Prostate gland (tissue), 2 donors: ENCODE results near the gene SLC13A3.

Source experiments
- POLR2A ChIP-seq: fragments of 450-650 bp; IDR thresholded peaks from one replicate; pipeline ENCODE4 v1.6.1; 2016; ENCODE audit warnings: antibody characterized with exemption, mild to moderate bottlenecking
- POLR2AphosphoS5 ChIP-seq: sonication (generic); formaldehyde crosslinking; IDR thresholded peaks from one replicate; pipeline ENCODE4 v1.6.1; 2017; ENCODE audit warnings: antibody characterized with exemption
- TF ChIP-seq, protein P1 (sequence below), 4 experiments: fragments of 200-600 bp in 2 of 4; fragments of 450-650 bp in 2 of 4; sonication (generic) in 2 of 4; IDR thresholded peaks; 1 replicate in 3 of 4; 2 replicates in 1 of 4; pipeline ENCODE4 v1.5.1; 2016 to 2019; ENCODE audit warnings: antibody characterized with exemption in 4 of 4, mild to moderate bottlenecking in 2 of 4, moderate library complexity in 2 of 4

DNA sequence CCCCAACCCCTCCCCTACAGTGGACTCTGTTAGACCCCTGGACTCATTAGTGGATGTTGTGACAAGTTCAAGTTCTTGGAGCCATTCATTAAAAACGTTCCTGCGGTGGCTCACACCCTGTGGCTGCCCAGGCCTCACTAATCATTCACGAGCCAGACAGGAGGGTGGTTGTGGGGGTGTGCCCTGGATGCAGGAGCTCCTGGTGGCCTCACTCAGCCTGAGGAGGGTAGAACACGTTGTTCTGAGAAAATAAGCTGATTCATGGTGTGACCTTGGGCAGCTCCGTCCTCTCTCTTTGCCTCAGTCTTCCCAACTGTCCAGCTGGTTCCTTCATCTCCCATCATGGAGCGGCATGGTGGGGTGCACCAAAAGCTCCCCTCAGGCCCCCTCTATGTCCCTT lies 16.7 kb downstream of the SLC13A3 start:
- TF ChIP-seq, protein P1, sequence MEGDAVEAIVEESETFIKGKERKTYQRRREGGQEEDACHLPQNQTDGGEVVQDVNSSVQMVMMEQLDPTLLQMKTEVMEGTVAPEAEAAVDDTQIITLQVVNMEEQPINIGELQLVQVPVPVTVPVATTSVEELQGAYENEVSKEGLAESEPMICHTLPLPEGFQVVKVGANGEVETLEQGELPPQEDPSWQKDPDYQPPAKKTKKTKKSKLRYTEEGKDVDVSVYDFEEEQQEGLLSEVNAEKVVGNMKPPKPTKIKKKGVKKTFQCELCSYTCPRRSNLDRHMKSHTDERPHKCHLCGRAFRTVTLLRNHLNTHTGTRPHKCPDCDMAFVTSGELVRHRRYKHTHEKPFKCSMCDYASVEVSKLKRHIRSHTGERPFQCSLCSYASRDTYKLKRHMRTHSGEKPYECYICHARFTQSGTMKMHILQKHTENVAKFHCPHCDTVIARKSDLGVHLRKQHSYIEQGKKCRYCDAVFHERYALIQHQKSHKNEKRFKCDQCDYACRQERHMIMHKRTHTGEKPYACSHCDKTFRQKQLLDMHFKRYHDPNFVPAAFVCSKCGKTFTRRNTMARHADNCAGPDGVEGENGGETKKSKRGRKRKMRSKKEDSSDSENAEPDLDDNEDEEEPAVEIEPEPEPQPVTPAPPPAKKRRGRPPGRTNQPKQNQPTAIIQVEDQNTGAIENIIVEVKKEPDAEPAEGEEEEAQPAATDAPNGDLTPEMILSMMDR (IDR thresholded peaks at IDR 0.05): no peak
- TF ChIP-seq POLR2AphosphoS5 (no peak), POLR2A (no peak)
